ENCODE data around the gene C11orf21.

GRCh38 chr11:2325719-2326118, 24.0 kb upstream of the C11orf21 start:
- TF ChIP-seq POLR2AphosphoS5 (IDR thresholded peaks at IDR 0.05; ENCODE audit: low read depth, low read length) (no peak), EP300 (IDR thresholded peaks at IDR 0.05; ENCODE audit: borderline replicate concordance in 1 of 2, low read depth in 2 of 2, low read length in 2 of 2) (no peak)

All from H1 (cell line).